GM12878 (cell line): Measurements from ENCODE around the gene S100A14. TPM values are rescaled to one million over a fixed set of nuclear protein-coding genes. Genes with fewer than 3 reads are reported as not detected.

ENCODE experiments used
- ATAC-seq: fragments of 200-7000 bp; cut with Tn5 transposase; 3 replicates; pipeline ENCODE4 v1.9.1; 2020; ENCODE audit warnings: mild to moderate bottlenecking, moderate library complexity
- BruUV-seq: library from RNA; stranded (reverse); fragments of 400-500 nt; replicated peaks from 2 replicates; lab custom pipeline; 2021; lab: Mats Ljungman, UMichigan
- CTCF ChIA-PET: fragments of 300-600 bp; sonication (Branson Sonifier 250); formaldehyde crosslinking; extraction: SDS; loops from one replicate; lab custom pipeline; 2021; ENCODE audit warnings: inconsistent platforms; lab: Yijun Ruan, JAX
- POLR2A ChIA-PET: fragments of 350-600 bp; formaldehyde crosslinking; extraction: SDS; loops from one replicate; lab custom pipeline; 2021; ENCODE audit warnings: inconsistent platforms; lab: Charles Lee
- RAD21 ChIA-PET: fragments of 300-600 bp; sonication (Branson Sonifier 250); formaldehyde crosslinking; loops from one replicate; lab custom pipeline; 2023; ENCODE audit warnings: antibody characterized with exemption; ENCODE audit not compliant: unreplicated experiment; lab: Charles Lee
- SMC1A ChIA-PET: fragments of 300-600 bp; sonication (Branson Sonifier 250); formaldehyde crosslinking; loops from one replicate; lab custom pipeline; 2023; ENCODE audit not compliant: unreplicated experiment, uncharacterized antibody; lab: Charles Lee
- DNase-seq: peaks from one replicate; pipeline ENCODE4 v3.0.0-alpha.2; 2011; ENCODE audit warnings: low read depth, low spot score
- FAIRE-seq: peaks from 3 replicates; lab custom pipeline; 2011; peaks lifted over from hg19 to GRCh38; lab: Jason Lieb, UNC
- H2AFZ ChIP-seq: 2 replicates; pipeline ENCODE4 v1.6.0; 2011; ENCODE audit warnings: low read depth, low read length, control low read depth; ENCODE audit not compliant: control insufficient read depth
- H3K27ac ChIP-seq: 2 replicates; pipeline ENCODE4 v1.5.1; 2011; ENCODE audit warnings: control low read depth; ENCODE audit not compliant: control insufficient read depth, insufficient read depth
- H3K27me3 ChIP-seq, 2 experiments: replicated peaks in 1 of 2; 2 replicates each; pipeline versions ENCODE4 v1.6.0 to v1.6.1; 2011; ENCODE audit warnings: low read length in 1 of 2; ENCODE audit not compliant: control insufficient read depth in 2 of 2, insufficient read depth in 2 of 2
- H3K36me3 ChIP-seq, 2 experiments: 2 replicates each; pipeline ENCODE4 v1.5.1; 2011; ENCODE audit warnings: low read length in 1 of 2; ENCODE audit not compliant: control insufficient read depth in 2 of 2, insufficient read depth in 2 of 2
- H3K4me1 ChIP-seq: 2 replicates; pipeline ENCODE4 v1.6.1; 2011; ENCODE audit warnings: mild to moderate bottlenecking, low read length, moderate library complexity, mixed read lengths; ENCODE audit not compliant: control insufficient read depth, insufficient read depth
- H3K4me2 ChIP-seq: 2 replicates; pipeline ENCODE4 v1.6.0; 2011; ENCODE audit warnings: control low read depth; ENCODE audit not compliant: control insufficient read depth, insufficient read depth
- H3K4me3 ChIP-seq: fragments of 200-600 bp; sonication (generic); 2 replicates; pipeline ENCODE4 v1.5.1; 2016
- H3K79me2 ChIP-seq: 2 replicates; pipeline ENCODE4 v1.6.0; 2011; ENCODE audit warnings: low read length; ENCODE audit not compliant: control insufficient read depth, insufficient read depth
- H3K9ac ChIP-seq: 2 replicates; pipeline ENCODE4 v1.8.0; 2011; ENCODE audit warnings: low read length, control low read depth, mixed read lengths; ENCODE audit not compliant: control insufficient read depth, insufficient read depth
- H3K9me3 ChIP-seq: replicated peaks from 3 replicates; pipeline ENCODE4 v1.5.1; 2011; ENCODE audit warnings: mild to moderate bottlenecking, low read length; ENCODE audit not compliant: control insufficient read depth, insufficient read depth
- H4K20me1 ChIP-seq: 2 replicates; pipeline ENCODE4 v1.6.0; 2011; ENCODE audit not compliant: control insufficient read depth, insufficient read depth
- ATF2 ChIP-seq: IDR thresholded peaks from 2 replicates; pipeline ENCODE4 v1.6.1; 2012; ENCODE audit warnings: low read length, inconsistent platforms
- ATF7 ChIP-seq: fragments of 450-650 bp; IDR thresholded peaks from 2 replicates; pipeline ENCODE4 v1.6.1; 2016; ENCODE audit warnings: low read depth, mild to moderate bottlenecking
- CREB1 ChIP-seq: IDR thresholded peaks from 2 replicates; pipeline ENCODE4 v1.6.1; 2012; ENCODE audit warnings: low read depth, mild to moderate bottlenecking, inconsistent platforms
- E2F8 ChIP-seq: fragments of 450-650 bp; IDR thresholded peaks from 2 replicates; pipeline ENCODE4 v1.6.1; 2018; ENCODE audit warnings: mild to moderate bottlenecking, low read depth, moderate library complexity; ENCODE audit not compliant: partially characterized antibody
- HDAC6 ChIP-seq: fragments of 200-600 bp; sonication (generic); IDR thresholded peaks from one replicate; pipeline ENCODE4 v1.8.0; 2017; ENCODE audit warnings: antibody characterized with exemption; ENCODE audit not compliant: unreplicated experiment
- HDGF ChIP-seq: fragments of 450-650 bp; IDR thresholded peaks from 2 replicates; pipeline ENCODE4 v1.6.1; 2016; ENCODE audit warnings: antibody characterized with exemption
- MYB ChIP-seq: fragments of 150-350 bp; IDR thresholded peaks from 2 replicates; pipeline ENCODE4 v1.6.1; 2014; ENCODE audit warnings: mild to moderate bottlenecking, low read depth, low read length, borderline replicate concordance
- NR2F1 ChIP-seq: fragments of 450-650 bp; conservative IDR thresholded peaks from 2 replicates; pipeline ENCODE4 v1.6.1; 2017; ENCODE audit warnings: mild to moderate bottlenecking
- RB1 ChIP-seq: fragments of 450-650 bp; formaldehyde crosslinking; IDR thresholded peaks from 2 replicates; pipeline ENCODE4 v1.6.1; 2017; ENCODE audit warnings: mild to moderate bottlenecking, borderline replicate concordance
- RBBP5 ChIP-seq: fragments of 200-600 bp; sonication (generic); conservative IDR thresholded peaks from 2 replicates; pipeline ENCODE4 v1.6.1; 2016
- SKIL ChIP-seq: fragments of 450-650 bp; IDR thresholded peaks from 2 replicates; pipeline ENCODE4 v1.6.1; 2017; ENCODE audit warnings: mild to moderate bottlenecking, low read depth, inconsistent platforms; ENCODE audit not compliant: poor library complexity, severe bottlenecking
- ZBED1 ChIP-seq: IDR thresholded peaks from 2 replicates; pipeline ENCODE4 v1.6.1; 2016; ENCODE audit warnings: borderline replicate concordance
- ZBTB4 ChIP-seq: fragments of 450-650 bp; formaldehyde crosslinking; IDR thresholded peaks from 2 replicates; pipeline ENCODE4 v1.4.0; 2022; ENCODE audit warnings: mild to moderate bottlenecking, moderate library complexity
- ZNF622 ChIP-seq: fragments of 450-650 bp; IDR thresholded peaks from 2 replicates; pipeline ENCODE4 v1.6.1; 2017; ENCODE audit warnings: mild to moderate bottlenecking, inconsistent platforms
- WGBS: methylation state at CpG from one replicate; pipeline ENCODE4 v1.1.6; 2016; ENCODE audit warnings: low lambda C conversion rate; ENCODE audit not compliant: insufficient replicate concordance, insufficient coverage; ENCODE audit errors: missing lambda C conversion rate; 5-methylcytosine and 5-hydroxymethylcytosine counted together
- in situ Hi-C: fragments of 300-500 bp; cut with MboI; formaldehyde crosslinking; loops from 9 replicates; pipeline ENCODE4 v1.14.3; 2018; ENCODE audit warnings: mixed read lengths
- intact Hi-C: fragments of 100-400 bp; cut with micrococcal nuclease; formaldehyde crosslinking; loops from one replicate; pipeline ENCODE4 v1.14.2; 2022; ENCODE audit not compliant: unreplicated experiment
- polyA plus RNA-seq, 11 experiments: library from polyadenylated mRNA; depleted of rRNA in 4 of 11; unstranded in 6 of 11; stranded (reverse) in 5 of 11; fragments of >200 nt; fragmentation: Nextera tagmentation in 4 of 11; fragmentation: Illumina TruSeq in 1 of 11; extraction: Ambion mirVana in 4 of 11; extraction: Trizol in 1 of 11; gene quantifications; 1 replicate in 1 of 11; 2 replicates in 10 of 11; pipeline versions ENCODE4 v1.2.1 to v1.2.3, GENCODE V29; 2011 to 2016; ENCODE audit warnings: inconsistent platforms in 2 of 11, missing spikeins in 2 of 11, low read depth in 1 of 11
- total RNA-seq, 4 experiments: library from RNA; depleted of rRNA in 3 of 4; stranded (reverse); fragments of >200 nt in 3 of 4; fragmentation: Illumina TruSeq in 1 of 4; extraction: Trizol in 1 of 4; gene quantifications; 2 replicates each; pipeline versions ENCODE4 v1.2.1 to v1.2.3, GENCODE V29; 2013 to 2021

Gene S100A14
- total and polyA plus RNA-seq, 10 of the 15 experiments (the other 5 are each of a cell fraction or from before 2014, with no cell fraction given), result 0.20 to 0.77 (median 0.45) TPM; not detected in 4

GRCh38 chr1:153638261-153638660, 22.1 kb upstream of the S100A14 start (continued):
- TF ChIP-seq ZBTB4 (no peak), SKIL (no peak)
- TF ChIP-seq, all 136 proteins: peak for 0

- H3K27me3 ChIP-seq, result no peaks in the 10 kb centered on the region
- no peaks in the 10 kb centered on the region for H4K20me1 ChIP-seq
- no peak overlapping the region for H3K9ac ChIP-seq
- peak overlapping the region; percentile 89 for H3K4me3 ChIP-seq
- ChIA-PET CTCF (interaction anchor here (1.6 kb wide), 1 partner anchor 64 kb away, joined by 5 read pairs; no protein-coding TSS in a partner anchor), POLR2A (interaction anchor here (0.5 kb wide), 1 partner anchor 218 kb away, joined by 3 read pairs; no protein-coding TSS in a partner anchor), SMC1A (interaction anchor here (1.1 to 1.8 kb wide), 3 partner anchors 17 to 64 kb away, joined by 3 to 5 read pairs (median 4); no protein-coding TSS in a partner anchor), RAD21 (interaction anchor here (2.4 kb wide), 1 partner anchor 64 kb away, joined by 7 read pairs; no protein-coding TSS in a partner anchor)
- 96% methylated on average over 9 of the region's 9 CpGs for WGBS
- intact Hi-C loops (no loop called here), in situ Hi-C loops (no loop called here)
- no peaks in the 10 kb centered on the region for H3K9me3 ChIP-seq
- DNase-seq (no peak), ATAC-seq (no peak), FAIRE-seq (no peak)
- H3K79me2 ChIP-seq, result peaks cover 33% of the 10 kb centered on the region
- H3K4me2 ChIP-seq, result peak overlapping the region; percentile 46
- H2AFZ ChIP-seq, result no peak overlapping the region
- no TSS peak for BruUV-seq
- peaks cover 6% of the 10 kb centered on the region for H3K4me1 ChIP-seq
- H3K27ac ChIP-seq, result no peak overlapping the region
- peaks cover 4 to 32% of the 10 kb centered on the region in 2 experiments for H3K36me3 ChIP-seq
- TF ChIP-seq HDGF (no peak), MYB (no peak), NR2F1 (no peak), ZNF622 (no peak), HDAC6 (no peak), E2F8 (no peak), ATF2 (no peak), CREB1 (no peak), RB1 (no peak), ZBED1 (no peak), ATF7 (no peak), RBBP5 (no peak)
Measured at GRCh38 chr1:153636312-153636711, 20.2 kb upstream of the S100A14 start.
